A172 (cell line): ENCODE results near the gene CRISP1. TPM values are rescaled to one million over a fixed set of nuclear protein-coding genes. Genes with fewer than 3 reads are reported as not detected.
"Not testable (repeated sequence)": the region's sequence is repeated elsewhere in the genome, so short reads cannot be mapped to it uniquely, and the experiment has no call there.

Source experiments
- DNase-seq: peaks from one replicate; pipeline ENCODE4 v3.0.0-alpha.2; 2015; ENCODE audit warnings: low spot score
- total RNA-seq: library from RNA; depleted of rRNA; stranded (reverse); fragments of >200 nt; shearing (Covaris generic); gene quantifications from 2 replicates; pipeline ENCODE4 v1.2.3, GENCODE V29; 2014; rRNA removed

Gene CRISP1, protein sequence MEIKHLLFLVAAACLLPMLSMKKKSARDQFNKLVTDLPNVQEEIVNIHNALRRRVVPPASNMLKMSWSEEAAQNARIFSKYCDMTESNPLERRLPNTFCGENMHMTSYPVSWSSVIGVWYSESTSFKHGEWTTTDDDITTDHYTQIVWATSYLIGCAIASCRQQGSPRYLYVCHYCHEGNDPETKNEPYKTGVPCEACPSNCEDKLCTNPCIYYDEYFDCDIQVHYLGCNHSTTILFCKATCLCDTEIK
- not detected in 2 replicates for total RNA-seq

DNA sequence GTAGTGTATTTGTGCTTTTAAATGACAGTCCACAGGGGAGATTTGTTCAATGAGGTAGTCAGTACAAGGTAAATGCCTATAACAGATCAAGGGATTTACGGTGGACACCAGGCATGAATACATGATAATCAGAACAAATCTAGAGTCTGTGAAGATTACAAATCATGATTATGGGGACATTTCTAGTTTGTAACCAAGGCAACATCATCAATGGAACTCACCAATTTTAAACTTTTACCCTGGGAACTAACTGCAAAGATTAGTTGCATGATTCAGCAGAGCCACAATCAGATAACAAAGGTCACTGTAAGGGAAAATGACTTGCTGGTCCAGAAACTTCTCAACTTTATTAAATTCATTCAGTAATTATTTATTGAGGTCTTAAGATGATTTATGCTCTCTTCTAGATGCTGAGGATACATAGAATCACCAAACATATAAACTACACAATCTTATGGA lies at the start of gene CRISP1:
Gene CRISP1 (minus strand): TSS at position 51 of the 459 bp plus-strand sequence. CDS start 9,135 bp downstream, outside the sequence.
- no peak for DNase-seq

DNA sequence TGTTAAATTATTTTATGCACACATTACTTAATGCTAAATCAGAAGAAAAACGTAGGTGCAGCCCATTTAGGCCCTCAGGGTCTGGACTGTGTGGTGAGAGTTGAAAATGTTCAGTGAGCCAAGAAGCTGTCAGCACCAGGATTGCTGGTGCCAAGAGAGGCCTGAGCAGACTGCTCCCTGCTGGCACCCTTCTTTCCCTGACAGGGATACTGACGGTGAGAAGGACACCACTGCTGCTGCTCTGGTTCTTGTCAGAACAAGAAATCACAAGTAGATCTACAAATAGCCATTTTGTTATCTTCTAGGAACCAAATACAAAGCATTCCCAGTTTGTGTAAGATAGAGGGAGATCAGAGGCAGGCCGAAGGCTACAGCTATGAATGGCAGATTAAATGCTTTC lies 48.7 kb upstream of the CRISP1 start:
- no peak for DNase-seq

DNA sequence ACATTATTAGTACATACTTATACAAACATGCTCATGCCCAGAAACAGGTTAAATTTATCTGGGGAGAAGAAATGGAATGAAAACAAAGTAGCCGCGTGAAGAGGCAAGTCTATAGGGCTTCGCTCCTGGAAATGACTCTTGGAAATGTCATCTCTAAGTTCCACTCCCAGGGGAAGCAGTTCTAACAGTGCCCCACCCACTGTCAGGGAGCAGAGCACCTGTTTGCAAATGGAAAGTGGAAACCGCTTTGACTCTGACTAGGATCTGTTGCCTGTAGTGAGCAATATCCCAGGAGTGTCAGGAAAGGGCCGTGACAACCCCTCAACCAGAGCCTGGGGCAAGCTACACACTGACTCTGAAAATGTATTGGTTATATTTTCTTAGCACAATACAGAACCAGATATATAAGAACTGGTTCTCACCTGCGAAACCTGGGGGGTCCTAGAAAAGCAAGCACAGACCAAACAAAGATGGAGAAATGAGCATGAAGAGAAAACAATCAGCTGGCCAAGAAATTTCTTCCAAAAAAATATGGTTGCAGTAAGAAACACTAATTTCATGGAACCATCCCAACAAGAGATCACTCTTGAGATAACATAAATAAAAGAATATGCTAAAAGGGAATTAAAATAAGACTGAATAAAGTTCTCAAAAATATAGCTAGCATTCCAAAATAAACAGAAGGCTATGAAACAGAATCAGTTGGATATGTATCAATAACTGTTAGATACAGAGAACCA lies 47.5 kb upstream of the CRISP1 start:
- no peak for DNase-seq

DNA sequence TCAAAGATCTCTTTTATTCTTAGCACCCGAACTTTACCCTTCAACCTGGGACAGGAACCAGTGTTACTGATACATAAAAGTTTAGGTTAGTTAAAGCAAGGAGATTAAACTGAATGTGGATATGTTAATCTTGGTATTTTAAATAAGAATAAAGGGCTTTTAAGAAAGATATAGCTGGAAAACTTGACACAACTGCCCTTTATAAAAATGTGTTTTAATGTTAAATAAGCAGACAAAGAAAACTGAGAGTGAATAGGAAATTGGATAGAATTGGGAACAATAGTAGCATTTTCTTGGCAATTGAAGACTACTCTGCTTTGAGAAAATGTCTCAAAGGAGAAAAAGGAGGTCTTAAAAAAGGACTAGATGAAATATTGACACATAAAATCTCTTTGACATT lies 45.9 kb upstream of the CRISP1 start:
- DNase-seq = no peak

DNA sequence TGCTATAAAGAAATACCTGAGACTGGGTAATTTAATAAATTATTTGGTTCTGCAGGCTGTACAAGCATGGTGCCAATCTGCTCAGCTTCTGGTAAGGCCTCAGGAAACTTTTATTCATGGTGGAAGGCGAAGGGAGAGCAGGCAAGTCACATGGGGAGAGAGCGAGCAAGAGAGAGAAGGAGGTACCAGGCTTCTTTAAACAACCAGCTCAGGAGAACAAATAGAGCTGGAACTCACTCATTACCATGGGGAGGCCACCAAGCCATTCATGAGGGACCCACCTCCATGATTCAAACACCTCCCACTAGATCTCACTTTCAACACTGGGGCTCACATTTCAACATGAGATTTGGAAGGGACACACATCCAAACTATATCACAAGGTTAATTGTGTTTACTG lies 44.9 kb upstream of the CRISP1 start:
- no peak for DNase-seq

DNA sequence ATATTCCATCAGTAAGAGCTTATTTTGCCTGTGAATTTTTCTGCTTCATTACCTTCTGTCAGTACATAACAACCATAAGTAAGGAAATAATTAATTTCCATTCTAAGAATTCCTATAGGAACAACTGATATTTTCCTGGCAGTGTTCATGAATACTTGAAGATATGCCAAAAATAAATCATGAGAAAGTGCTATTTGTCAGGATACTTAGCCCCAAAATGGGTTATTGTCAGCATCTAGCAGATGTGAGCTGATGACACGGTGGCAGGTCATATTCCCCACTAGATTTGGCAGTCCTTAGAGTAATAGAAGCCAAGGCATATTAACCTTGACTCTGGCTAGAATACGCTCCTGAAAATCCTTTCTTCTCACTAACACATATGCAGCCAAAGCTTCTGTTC lies 43.2 kb upstream of the CRISP1 start:
- no peak for DNase-seq

DNA sequence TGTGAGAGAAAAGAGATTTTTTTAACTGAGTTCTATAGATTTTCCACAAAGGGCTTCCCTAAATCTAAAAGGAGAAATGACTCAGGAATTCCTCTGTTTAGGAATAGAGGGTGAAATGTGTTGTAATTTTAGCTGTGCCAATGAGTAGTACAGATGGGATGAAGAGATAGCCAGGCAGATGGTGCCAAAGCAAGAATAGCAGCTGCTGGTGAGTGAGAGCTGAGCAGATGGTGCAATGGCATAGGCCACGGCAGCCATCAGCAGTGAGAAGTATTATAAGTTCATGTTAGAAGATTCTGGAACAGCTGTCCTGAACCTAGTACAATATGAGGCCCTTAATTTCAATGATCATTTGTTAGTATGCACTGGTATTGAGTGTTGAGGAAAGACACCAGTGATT lies 40.2 kb upstream of the CRISP1 start:
- DNase-seq = no peak

DNA sequence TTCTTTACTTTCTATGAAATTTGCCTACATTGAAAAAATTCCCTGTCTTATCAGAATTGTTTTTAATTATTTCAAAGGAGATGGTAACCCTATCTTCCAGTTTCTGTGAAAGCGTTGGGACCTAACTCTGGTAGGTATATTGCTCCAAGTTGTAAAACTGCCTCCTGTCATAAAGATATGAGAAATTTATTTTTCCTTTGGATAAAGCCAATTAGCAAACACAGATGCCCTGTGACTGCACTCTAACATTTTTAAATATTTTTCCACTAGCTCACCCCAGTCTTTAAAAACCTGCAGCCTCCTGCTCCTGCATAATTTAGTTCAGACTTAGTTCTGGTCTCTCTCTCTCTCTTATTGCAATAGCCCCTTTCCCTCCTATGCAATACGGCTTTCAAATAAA lies 39.0 kb upstream of the CRISP1 start:
- no peak for DNase-seq

DNA sequence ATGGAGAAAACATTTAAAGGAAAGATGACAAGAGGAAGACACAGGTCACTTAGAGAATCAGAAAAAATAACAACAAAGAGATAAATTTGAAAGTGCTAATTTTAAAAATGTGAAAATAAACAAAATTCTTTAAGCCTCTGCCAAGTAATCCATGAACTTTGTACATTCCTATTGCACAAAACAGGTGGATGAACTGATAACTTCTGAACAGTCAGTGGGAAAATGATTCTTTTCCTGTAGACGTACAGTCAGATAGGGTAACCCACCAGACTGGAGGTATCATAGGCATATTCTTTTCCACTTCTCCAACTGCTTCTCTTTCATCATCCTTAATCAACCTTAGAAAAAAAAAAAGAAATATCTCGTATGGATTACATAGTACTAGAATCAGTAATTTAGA lies 36.5 kb upstream of the CRISP1 start:
- no peak for DNase-seq

DNA sequence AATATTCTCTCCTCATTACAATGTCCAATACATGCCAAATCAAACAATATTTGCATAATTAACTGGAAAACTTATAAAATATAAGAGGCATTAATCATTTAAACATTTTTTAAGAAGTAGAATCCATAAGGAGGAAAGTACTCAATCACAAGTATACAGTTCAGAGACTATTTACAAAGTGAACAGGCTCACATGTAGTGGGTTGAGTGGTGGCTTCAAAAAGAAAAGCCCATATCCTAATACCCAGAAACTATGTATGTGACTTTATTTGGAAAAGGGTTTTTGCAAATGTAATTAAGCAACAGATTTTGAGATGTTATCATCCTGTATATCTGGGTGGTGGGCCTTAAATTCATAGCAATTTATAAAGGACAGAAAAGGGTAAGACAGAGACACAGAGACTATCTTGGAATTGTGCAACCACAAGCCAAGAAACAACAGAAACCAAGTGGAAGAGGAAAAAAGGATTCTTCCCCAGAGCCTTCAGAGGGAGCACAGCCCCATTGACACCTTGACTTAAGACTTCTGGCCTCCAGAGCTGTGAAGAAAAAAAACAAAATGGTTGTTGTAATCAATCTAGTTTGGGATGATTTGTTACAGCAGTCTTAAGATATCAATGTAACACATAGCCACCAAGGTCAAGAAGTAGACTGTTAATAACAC lies 32.7 kb upstream of the CRISP1 start:
- DNase-seq = no peak

DNA sequence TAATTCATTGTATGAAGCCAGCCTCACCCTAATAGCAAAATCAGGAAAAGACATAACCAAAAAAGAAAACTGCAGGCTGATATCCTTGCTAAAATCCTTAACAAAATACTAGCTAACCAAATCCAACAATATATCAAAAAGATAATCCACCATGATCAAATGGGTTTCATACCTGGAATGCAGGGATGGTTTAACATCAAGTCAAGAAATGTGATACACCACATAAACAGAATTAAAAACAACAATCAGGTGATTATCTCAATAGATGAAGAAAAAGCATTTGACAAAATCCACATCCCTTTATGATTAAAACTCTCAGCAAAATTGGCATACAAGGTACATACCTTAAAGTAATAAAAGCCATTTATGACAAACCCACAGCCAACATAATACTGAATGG lies 29.2 kb upstream of the CRISP1 start:
- DNase-seq = not testable (repeated sequence)

DNA sequence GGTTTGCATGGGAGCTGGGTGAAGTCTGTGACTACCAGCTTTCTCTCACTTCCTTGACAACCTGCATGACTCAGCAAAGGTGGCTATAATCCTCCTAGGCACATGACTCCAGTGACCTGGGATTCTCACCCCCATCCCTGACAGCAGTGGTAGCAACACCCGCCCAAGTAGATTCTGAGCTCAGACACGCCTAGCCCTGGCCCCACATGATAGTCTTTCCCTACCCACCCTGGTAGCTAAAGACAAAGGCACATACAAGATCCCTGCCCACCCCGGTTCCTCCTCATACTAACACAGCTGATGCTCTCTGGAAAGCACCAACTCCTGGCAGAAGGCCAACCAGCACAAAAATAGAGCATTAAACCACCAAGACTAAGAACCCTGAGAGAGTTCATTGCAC lies 25.9 kb upstream of the CRISP1 start:
- no peak for DNase-seq

DNA sequence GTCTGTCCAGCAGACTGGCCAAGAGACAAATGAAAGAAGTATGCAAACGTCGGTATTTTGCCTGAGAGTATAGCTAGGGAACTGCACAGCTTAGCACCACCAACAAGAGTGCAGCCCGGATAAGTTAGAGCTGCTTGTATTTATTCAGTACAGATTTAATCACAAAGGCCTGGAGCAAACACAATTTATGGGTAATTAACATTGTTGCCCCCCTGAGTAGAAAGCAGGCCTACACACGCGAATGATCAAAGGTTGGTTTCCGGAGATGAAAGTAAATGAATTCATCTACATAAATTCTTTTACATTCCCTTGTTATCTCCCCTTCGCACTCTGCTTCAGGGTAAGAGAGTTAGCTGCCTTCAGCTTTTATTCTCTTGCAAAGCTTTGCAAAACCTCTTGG lies 24.7 kb upstream of the CRISP1 start:
- no peak for DNase-seq

DNA sequence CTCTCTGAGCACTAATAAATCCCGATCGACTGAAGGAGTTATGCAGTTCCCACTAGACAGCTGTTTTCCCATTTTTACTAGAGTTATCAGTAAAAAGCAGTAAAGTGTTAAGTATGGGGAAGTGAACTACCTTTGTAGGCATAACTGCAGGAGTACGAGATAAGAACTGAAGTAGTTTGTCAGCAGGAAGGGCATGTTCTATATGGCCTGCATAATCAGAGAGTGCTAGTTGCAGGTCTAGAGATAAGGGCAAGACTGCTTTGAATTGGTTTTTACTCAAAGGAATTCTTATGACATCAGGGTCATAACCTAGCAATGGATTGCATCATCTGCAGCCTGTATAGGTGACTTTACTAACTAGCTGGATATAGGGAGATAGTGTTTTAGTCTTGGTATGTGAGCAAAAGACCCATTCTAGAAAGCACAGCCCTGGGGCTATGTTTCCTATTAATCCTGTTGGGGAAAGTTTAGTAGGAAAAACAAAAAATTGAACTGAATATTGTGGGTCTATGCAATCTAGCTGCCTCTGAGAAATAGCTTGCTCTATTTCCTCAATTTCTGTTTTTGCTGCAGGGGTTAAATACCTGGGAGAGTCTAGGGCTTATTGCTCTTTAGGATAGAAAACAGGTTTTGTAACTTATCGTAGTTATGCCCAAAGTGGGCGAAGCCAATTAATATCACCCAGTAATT lies 22.6 kb upstream of the CRISP1 start:
- no peak for DNase-seq

DNA sequence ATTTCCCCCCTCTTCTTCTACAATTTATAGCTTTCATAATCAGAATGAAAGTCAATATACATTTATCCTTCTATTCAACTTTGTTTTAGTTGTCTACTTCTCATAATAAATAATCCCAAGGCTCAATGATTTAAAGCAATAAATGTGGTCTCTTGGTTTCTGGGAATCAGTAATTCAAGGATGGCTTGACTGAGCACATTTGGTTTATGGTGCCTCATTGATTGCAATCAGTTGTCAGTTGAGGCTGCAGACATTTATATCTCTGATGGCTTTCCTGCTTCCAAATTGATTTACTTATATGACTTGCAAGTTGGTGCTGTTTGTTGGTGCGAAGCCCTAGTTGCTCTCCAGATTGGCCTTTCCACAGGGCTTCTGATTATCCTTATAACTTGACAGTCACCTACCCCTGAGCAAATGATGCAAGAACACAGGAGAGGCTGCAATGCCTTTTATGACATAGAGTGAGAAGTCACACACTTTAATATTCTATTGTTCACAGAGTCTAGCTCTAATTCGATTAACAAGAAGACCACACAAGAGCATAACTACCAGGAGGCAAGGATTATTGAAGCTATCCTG lies 2.7 kb upstream of the CRISP1 start:
- DNase-seq = no peak

DNA sequence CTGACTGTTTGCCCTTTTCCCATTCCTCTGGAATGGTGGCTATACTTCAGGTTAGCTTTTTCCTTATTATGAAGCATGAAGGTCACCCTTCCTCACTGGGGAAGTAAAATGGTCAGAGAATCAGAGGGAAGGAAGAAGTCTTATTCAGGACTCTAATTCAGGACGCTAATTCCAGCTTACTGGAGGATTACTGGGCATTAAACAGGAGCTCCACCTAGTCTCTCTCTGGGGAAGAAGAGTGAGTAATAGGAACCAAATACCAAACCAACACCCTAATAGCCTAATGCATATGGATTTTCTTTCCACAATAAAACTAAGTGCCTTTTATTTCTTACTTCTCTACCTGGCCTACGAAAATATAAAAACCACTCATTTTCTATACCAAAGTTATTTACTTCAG lies 10.1 kb downstream of the CRISP1 start:
- no peak for DNase-seq

DNA sequence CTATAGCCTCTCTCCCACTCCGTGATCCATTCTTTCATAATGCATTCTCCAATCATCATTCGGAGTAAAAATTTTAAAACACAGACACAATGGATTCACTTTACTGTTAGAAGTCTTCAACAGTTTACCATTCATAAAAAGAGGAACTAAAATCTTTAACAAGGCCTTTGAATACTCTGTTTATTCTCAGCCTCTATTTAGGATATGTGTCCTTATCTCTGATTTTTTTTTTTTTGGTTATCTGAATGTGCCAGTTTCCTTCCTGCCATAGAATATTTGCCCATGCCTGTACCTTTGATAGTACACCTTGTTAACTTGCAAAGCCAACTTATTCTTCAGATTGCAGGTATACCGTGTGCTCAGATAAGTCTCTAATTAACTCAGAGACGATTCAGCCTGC lies 11.1 kb downstream of the CRISP1 start:
- DNase-seq = no peak

DNA sequence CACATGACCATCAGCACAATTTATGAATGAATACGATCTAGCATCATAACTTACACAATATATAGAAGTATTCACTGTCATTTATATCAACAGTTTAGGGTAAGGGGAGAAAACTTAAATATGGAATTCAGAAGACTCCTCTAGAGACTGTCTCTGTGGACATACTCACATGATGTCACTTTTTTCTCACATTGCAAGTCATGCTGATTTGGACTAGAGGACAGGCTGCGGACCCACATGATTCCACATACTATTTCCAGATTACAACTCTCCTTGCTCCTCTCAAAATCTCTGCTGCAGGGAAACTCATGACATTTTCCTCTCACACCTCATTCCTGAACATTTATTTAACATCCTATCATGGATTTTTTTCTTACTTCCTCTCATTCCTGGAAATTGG lies 13.4 kb downstream of the CRISP1 start:
- no peak for DNase-seq

DNA sequence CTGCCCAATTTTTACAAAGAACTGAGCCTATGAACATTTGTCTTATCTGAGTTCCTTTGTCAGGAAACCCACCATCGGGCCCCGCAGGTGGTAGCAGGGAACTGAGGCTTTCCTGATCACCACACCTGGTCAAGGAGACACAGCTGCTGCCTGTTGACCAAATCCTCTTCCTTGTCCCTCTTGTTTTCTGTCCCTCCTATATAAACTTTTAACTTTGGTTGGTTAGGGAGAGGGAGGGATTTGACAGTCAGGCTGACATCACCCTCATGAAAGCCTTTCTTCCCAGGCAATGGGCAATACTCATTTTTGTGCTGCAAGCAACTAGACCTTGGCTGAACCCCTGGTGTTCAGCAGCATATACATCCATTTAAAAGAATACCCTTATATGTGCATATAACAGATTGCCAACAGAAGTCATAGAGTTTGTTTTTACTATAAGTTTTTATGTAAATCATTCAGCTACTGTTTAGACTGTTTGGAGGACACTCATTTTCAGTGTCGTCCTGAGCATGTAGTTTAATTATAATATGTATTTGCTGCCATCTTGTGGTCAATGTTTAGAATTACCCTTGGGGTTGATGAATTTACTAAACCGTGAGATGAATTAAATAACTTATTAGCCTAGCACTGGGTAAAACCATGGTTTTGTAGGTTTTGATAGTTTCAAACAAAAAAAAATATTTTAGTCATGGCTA lies 17.0 kb downstream of the CRISP1 start:
- DNase-seq = peak; percentile 40

DNA sequence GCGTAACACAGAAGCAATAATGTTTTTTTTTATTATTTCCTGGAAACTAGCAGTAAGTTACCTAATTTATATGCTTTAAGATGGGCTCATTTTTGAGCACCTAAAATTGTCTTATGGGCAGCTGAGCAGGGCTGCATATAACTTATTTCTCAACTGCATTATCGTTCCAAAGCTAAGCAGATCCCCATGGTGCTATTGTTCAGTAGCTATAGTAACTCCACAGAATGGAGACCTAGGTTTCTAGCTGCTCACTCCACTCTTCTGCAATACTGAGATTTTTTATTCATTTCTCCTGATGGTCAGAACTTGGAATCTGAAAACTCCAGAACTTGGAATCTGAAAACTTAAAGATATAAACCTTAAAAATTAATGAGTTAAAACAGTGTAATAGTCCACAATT lies 18.7 kb downstream of the CRISP1 start:
- no peak for DNase-seq

DNA sequence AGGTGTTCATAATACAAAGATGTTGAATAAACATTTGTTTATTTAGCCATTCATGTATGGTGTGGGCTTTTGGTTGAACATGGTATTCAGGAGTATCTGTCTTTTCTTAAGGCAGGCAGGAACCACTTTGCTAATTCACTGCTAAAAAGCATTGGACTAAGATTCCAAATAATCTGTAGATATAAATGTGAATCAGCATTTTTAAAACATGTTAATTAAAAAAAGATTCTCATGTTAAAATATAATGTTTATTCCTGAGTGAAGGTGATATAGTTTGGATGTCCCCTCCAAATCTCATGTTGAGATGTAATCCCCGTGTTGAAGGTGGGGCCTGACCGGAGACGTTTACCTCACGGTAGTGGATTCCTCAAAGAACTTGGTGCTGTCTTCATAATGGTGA lies 19.3 kb downstream of the CRISP1 start:
- no peak for DNase-seq
